ENCODE results near the gene GOPC.
"Not testable (repeated sequence)": the region's sequence is repeated elsewhere in the genome, so short reads cannot be mapped to it uniquely, and the experiment has no call there.

The GOPC gene

DNA sequence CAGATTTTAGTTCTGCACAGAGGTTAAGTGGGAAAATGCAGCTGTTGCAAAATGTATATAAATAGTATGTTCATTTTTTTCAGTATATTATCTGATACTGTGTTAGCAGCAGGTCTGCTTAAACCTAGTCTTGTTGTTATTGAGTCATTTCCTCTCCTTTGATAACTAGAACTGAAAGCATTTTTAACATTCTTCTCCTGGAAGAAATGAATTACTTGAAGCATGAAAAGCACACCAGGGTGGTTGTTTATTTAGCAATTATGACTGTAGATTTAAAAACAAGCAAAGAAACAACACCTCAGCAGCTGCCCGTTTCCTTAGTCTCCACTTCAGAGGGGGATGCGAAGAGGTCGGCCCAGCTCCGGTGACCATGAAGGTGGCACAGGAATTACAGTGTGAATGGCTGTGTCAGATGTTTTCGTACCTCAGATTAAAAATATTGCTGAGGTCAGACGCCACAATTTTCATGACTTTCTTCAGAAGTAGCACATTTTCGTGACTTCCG lies 53.5 kb downstream of the GOPC start:
- DNase-seq (ENCODE audit: low read depth), result peak; percentile 45

DNA sequence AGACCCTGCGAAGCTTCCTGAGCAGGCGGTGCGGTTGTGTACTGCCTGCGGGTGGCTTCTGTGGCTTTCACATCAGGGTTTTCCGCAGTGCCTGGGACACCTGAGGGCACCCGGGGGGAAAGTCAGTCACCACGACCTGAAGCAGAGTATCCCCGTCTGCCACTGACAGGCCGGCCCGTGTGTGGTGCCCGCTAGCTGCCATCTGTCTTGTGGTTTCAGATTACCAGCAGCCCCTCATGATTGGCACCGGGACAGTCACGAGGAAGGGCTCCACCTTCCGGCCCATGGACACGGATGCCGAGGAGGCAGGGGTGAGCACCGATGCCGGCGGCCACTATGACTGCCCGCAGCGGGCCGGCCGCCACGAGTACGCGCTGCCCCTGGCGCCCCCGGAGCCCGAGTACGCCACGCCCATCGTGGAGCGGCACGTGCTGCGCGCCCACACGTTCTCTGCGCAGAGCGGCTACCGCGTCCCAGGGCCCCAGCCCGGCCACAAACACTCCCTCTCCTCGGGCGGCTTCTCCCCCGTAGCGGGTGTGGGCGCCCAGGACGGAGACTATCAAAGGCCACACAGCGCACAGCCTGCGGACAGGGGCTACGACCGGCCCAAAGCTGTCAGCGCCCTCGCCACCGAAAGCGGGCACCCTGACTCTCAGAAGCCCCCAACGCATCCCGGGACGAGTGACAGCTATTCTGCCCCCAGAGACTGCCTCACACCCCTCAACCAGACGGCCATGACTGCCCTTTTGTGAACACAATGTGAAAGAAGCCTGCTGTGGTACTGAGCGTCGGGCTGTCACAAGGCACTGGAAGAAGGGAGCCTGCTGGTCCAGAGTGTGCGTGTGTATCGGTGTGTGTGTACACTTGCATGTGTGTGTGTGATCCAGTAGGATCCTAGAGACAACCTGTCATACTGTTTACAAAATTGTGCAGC lies 54.4 kb downstream of the GOPC start:
- DNase-seq (ENCODE audit: low read depth), result no peak

DNA sequence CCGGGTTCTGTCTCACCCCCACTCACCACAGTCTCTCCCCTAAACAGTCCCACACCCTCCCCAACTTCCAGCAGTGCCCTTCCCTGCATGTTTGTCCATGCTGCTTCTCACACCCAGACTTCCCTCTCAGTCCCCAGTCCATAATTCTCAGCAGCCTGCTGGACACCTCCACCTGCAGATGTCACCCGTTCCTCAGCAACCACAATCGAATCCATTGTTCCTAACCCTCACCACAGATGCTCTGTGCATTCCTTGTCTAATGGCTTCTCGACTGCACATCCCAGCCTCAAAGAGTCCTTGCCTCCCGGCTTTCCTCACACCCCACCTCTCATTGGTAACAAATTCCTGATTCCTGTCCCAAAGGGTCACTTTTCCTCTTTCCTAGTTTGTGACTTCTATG lies 55.6 kb downstream of the GOPC start:
- DNase-seq (ENCODE audit: low read depth), result no peak

DNA sequence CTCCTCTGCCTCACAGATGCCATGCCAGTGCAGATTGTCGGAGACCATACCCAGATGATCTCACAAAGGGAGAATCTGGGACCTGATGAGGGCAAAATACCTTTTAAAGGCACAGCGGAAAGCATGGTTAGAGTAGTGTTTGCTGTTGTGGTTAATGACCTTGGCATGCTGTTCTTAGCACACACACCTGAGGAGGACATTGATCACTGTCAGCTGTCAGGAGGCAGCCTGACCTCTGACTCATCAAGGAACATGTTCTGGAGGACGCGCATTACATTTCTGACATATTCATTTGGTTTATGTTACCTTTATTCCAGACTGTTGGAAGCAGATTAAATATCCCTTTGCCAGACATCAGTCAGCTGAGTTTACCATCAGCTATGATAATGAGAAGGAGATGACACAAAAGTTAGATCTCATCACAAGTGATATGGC lies 57.1 kb downstream of the GOPC start:
- DNase-seq (ENCODE audit: low read depth), result no peak

DNA sequence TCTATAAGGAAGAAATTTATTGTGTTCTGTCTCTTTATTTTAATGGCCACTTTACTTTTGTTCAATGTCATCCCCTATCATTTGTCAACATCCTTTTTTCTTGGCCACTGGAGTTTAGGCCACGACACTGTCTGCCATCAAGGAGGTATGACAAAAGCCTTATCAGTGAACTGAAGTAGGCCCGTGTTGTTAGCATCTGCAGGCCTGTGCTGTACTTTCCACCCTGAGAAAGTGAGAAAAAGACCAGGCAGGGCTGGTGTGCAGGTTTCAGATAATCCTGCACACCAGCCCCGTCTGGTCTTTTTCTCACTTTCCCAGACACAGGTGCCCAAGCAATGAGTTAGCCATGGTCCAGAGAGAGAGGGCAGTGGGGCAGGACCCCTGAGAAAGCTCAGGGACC lies 57.6 kb downstream of the GOPC start:
- DNase-seq (ENCODE audit: low read depth), result no peak

DNA sequence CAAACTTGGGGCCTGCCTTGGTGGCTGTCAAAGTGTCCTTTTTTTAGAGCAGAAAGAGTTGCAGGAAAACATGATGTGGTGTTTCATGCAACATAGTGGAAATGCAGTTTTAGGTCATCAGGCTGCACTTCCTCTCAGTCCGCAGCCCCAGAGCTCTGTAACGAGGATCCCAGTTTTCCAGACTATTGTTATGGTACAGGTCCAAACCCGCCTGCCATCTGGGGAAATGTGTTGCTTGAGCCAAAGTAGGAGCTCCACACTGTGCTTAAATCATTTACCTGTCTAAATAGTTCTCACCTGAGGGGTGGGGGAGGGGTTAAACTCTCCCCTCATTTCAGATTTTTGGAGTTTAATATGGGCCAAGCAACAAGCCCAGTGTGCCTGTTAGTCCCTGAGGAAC lies 59.8 kb downstream of the GOPC start:
- no peak for DNase-seq (ENCODE audit: low read depth)

DNA sequence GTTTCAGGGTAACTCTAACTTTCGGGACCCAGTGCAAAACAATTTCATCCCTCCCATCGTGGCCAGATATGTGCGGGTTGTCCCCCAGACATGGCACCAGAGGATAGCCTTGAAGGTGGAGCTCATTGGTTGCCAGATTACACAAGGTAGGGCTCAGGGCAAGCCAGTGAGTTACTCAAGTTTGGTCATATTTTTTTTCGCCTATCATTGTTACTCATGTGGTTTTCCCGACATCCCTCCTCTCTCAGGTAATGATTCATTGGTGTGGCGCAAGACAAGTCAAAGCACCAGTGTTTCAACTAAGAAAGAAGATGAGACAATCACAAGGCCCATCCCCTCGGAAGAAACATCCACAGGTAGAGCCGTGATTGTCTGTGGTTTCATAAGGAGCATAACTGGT lies 61.6 kb downstream of the GOPC start:
- DNase-seq (ENCODE audit: low read depth), result peak; percentile 34

DNA sequence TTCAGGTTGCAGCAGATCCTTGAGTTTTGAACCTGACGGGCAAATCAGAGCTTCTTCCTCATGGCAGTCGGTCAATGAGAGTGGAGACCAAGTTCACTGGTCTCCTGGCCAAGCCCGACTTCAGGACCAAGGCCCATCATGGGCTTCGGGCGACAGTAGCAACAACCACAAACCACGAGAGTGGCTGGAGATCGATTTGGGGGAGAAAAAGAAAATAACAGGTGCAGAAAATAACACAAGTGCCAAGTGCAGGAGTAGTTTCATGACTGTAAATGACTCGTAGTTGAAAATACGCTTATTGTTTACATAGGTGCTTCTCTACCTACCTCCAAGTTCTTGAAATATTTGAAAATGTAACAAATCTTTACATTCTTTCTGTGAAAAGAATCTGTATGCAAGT lies 63.7 kb downstream of the GOPC start:
- DNase-seq (ENCODE audit: low read depth), result no peak

DNA sequence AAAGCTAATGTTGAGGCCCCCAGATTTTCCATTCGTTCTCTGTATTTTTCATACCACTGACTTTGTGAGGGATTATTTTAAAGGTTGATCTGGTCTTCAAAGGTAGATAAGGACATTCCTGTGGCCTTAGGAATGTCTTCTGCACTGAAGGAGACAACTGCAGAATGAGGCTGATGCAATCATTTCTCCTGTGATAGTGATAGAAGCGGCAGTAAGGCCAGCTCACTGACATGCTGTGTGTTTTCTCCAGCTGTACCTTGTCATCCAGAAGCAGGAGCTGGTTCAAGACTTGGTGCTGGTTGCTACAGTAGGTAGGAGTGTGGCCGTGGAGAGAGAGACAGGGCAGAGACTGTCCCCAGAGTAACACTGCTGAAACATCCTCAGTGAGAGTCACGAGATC lies 66.0 kb downstream of the GOPC start:
- no peak for DNase-seq (ENCODE audit: low read depth)

DNA sequence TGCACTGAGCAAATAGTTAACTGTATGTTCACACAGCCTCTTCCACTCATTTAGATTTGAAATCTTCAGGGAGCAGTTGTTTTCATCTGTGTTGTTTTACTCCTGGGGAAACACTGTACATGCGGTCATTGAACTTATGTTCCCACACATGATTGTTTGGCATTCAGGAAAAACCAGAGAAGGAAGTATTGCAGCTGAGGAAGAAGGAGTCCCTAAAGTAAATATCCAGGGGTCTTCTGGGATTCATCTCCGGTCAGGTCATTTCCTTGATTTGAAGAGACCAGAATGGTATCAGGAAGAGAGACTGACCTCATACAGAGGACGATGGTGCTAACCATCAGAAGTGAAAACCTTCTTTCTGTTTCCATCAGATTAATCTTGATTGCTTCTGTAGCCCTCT lies 67.3 kb downstream of the GOPC start:
- no peak for DNase-seq (ENCODE audit: low read depth)

DNA sequence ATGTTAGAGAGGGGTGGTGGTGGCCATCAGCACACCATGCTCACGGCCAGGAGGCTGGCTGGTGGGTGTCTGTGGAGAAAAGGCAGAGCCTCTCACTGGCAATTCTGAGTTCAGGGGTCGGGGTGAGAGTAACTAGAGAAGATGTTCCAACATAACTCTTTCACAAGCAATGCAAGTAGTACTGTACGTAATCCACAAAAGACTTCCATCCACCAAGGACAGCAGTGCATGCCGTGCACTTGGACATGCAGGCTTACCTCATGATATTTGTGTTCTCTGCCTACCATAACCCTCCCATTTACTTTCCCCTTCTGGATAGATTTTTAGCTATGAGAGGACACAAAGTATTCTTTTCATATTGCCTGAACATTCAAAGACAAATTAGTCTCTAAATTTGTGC lies 68.5 kb downstream of the GOPC start:
- DNase-seq (ENCODE audit: low read depth), result no peak

DNA sequence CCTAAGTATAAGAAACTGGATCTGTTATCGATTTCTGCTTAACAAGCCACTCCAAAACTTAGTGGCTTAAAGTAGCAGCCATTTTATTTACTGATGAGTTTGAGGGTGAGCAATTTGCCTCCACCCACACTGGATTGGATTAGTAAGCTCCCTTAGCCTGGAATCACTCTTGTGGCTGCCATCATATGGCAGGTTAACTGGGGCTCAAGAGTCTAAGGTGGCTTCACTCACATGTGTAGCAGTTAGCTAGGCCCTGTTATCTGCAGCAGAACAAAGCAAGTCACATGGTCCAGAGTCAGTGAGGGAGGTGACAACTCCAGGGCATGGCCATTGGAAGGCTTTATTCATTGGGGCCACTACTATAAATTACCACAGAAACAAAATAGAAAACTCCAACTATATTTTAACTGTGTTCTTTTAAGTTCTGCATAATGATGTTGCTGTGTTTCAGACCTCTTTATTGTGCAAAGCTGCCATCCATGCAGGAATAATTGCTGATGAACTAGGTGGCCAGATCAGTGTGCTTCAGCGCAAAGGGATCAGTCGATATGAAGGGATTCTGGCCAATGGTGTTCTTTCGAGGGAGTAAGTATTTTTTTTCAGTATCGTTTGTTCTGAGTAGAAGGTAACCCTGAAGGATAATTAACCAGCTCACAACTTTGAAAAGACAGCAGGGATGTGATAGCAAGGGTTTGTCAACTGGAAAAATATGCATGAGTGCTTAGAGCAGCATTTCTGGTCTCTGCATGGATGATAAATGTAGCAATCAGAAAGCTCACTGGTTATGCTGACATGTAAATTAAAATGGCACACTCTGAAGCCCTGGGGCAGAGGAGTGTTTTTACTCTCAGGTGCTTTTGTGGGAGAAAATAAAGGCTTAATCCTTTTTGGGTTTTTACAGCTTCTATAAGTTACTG lies 70.2 kb downstream of the GOPC start:
- DNase-seq (ENCODE audit: low read depth), result no peak

DNA sequence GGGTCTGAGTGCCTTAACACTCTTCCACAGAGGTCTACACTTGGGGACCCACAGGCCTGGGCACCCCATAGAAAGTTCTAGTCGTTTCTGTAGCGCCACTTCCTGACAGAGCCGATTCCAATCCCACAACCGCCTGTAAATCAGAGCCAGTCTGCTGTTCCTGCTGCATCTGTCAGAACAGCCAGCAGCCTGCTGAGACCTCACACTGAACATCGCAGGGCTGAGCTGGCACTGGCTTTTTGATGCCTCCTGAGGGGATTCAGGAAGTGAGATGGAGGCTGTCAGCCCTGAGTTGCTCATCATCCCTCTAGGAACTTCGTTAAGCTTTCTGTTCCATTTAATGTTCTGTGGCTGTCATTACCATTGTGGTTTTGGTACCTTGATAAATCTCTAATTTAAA lies 71.0 kb downstream of the GOPC start:
- DNase-seq (ENCODE audit: low read depth), result no peak

DNA sequence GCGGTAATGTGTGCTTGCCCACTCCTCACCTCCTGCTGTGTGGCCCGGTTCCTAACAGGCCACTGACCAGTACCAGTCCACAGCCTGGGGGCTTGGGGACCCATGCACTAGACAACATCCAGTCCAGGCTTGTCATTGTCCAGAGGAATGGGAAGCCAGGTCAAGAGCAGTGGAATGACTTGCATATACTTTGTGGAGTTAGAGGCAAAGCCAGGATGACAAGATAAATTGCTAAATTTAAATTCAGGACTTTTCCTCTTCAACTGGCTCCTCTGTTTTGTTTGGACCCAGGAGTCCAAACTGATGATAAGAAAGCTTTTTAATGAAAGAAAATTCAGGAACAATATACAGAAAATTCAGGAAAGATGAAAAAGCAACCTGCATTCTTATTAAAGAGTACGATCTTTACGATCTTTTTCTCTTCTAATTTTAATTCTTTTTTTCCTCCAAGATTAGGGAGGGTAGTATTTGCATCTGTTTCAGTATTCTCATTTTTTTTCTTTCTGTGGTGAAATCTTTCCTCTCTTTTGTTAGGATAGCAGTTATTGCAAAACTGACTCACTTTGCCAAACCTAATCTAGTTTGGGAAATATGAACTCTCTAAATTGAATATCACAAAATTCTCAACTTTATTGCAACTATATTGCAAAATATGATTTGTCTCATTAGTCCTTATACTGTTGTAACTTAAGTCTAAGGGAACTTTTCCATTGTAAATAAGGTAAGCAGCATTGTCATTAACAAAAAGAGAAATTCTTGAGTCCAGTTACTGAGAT lies 71.7 kb downstream of the GOPC start:
- no peak for DNase-seq (ENCODE audit: low read depth)

DNA sequence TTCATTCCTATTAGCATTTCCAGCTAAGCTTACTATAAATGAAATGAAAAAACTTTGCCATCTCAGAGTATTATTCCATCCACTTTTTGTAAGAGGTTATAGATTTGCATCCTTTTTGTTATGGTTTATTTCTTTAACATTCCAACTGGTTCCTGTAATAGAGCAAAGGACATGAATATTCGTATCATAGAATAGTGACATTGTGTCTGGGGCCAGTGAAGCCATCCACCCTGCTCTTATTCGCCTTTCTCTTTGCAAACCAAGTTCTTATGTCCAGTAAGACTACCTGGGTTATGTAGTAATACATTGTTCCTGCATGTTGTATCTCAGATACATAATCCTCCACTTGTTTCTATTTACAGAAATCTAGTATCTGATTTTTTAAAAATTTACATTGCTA lies 76.7 kb downstream of the GOPC start:
- DNase-seq (ENCODE audit: low read depth), result no peak

DNA sequence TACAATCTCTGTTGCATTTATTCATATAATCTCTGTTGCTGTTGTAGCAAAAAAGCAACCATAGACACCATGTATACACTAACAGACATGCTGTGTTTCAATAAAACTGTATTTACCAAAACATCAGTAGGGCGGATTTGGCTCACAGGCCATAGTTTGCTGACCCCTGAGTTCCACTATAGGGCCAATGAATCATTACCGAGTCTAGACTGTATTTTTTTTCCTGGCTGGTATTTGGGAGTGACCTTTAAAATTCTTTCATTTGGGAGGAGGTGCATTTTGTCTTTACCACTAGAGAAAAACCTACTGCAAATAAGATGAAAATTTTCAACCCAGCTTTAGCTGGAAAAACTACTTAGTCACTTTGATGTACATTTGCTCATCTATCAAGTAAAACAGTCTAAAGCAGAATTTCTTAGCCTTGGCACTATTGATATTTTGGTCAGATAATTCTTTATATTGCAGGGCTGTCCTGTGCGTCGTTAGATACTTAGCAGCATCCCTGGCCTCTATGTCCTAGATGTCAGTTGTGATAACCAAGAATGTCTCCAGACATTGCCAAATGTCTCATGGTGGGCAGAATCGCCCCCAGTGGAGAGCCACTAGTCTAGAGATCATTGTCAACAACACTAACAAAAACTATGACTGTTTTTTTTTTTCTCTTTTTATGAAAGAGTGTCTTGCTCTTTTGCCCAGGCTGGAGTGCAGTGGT lies 80.4 kb downstream of the GOPC start:
- DNase-seq (ENCODE audit: low read depth), result no peak

DNA sequence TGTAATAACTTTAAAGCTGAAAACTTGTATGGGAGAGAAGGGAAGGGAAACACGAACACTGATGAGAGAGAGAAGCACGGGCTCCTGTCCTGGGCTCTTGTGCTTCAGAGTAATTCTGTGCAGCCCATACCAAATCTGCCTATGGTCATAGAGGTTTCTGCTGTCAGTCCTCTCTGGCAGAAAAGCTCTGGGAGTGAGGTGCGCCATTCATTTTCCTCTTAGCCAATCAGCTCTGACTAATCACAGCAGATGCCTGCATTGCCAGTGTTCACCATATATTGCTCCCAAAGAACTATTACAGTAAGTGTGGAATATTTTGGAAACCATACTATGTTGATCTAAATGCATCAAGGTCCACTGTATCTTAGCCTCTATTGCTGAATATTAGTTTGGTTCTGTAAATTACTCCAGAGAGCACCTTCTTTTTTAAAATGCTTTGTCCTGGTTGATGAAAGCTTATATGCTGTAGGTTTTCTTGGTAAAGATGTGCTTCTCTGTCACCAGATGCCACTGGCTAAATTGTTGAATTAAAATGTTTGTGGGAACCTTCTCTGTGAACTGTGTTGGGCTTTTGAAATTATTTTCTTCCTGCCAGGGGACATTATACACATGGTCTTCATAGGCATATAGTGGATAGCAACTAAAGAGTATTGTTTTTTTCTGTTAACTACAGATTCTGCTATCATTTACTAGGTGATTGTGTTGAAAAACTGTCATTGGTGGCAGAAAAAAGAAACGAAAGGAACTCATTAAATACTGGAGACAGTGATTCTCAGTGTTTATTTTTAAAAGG lies 81.5 kb downstream of the GOPC start:
- no peak for DNase-seq (ENCODE audit: low read depth)

DNA sequence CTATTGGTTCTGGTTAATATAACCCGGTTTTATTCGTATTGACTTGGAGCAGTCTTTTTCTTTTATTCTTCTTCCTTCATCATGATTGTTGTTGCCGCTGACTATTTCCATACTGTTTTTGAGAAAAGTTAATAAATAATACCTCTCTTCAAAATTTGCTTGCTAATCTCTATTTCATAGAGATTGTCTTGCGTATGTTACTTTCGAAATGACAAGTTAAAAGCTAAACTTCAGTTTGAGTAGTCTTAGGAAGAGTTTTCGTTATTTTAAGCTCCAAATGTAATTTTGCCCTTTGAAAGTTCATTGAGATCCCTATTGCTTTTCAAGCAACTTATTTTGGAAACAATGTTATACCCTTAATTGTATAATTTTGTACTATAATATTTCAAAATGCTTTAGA lies 83.4 kb downstream of the GOPC start:
- DNase-seq (ENCODE audit: low read depth), result no peak

DNA sequence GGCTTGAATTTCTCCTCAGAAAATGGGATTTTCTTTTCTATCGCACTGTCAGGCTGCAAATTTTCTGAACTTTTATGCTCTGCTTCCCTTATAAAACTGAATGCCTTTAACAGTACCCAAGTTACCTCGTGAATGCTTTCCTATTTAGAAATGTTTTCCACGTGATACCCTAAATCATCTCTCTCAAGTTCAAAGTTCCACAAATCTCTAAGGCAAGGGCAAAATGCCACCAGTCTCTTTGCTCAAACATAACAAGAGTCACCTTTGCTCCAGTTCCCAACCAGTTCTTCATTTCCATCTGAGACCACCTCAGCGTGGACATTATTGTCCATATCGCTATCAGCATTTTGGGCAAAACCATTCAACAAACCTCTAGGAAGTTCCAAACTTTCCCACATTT lies 84.3 kb downstream of the GOPC start:
- not testable (repeated sequence) for DNase-seq (ENCODE audit: low read depth)

DNA sequence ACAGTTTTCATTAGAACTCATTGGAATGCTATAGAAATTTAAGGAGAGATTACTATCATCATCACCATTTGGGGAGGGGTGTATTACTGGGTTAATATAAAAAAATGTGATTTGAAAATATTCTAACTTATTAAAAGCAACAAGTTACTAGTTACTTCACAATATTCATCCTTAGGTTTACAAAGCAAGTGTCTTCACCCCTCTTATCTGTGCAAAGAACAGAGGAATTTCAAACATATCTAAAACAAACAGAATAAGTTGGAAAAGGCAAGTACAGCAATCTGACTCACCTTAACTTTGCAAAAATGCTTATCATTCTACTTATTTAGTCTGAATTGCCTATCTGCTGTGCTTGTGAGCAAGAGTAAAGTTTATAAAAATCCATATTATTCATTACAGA lies 87.0 kb downstream of the GOPC start:
- no peak for DNase-seq (ENCODE audit: low read depth)

DNA sequence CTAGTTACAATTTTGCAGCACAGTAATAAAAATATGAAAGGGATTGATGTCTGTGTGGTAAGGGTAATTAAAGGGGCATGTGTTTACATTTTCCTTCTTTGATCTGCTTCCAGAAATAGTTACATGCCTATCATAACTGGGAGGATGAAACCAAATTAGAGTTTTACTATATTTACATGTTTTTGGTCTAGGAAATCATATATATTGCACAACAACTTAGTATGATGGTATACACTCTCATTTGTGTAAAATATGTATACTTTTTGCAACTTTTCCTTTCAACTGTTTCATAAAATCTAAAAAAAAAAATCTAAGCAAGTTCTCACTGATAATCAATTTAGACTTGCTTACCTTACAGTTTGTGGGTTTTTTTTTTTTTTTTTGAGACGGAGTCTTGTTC lies 87.7 kb downstream of the GOPC start:
- DNase-seq (ENCODE audit: low read depth), result no peak
